Measurements from ENCODE around the gene EFNB1. TPM values are rescaled to one million over a fixed set of nuclear protein-coding genes. Genes with fewer than 3 reads are reported as not detected.

The EFNB1 gene
- total and polyA plus RNA-seq, 9 donors: 9.3 to 47.5 (median 26.2) TPM

DNA sequence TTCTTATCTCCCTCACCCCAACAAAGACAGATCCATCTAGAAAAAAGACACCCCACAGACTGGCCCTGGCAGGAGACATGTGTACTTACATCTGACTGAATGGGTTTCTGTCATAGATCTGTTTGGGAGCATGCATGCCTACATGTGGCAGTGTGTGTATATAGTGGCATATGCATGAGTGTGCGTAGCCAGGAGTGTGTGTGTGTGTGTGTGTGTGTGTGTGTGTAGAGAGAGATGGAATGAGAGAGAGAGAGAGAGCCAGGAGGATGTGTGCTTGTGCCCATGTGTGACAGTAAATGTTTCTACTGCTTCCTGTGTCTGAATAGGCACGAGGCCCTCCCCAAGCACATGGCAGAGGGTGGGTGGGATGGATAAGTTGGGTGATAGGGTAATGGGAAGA, 37.1 kb downstream of the EFNB1 start:
- H3K27me3 ChIP-seq: no peaks in the 10 kb centered on the region
- no peak overlapping the region for H3K27ac ChIP-seq
- DNase-seq: no peak
- H3K9me3 ChIP-seq: no peaks in the 10 kb centered on the region
- H3K4me3 ChIP-seq: no peak overlapping the region
- H3K4me1 ChIP-seq (ENCODE audit: insufficient read depth): no peaks in the 10 kb centered on the region
- H3K36me3 ChIP-seq: no peaks in the 10 kb centered on the region
- intact Hi-C loops (cut with DNase I): no loop called here
- TF ChIP-seq POLR2A (IDR thresholded peaks at IDR 0.05) (no peak), EP300 (IDR thresholded peaks at IDR 0.05) (no peak)
- TF ChIP-seq, protein P1, sequence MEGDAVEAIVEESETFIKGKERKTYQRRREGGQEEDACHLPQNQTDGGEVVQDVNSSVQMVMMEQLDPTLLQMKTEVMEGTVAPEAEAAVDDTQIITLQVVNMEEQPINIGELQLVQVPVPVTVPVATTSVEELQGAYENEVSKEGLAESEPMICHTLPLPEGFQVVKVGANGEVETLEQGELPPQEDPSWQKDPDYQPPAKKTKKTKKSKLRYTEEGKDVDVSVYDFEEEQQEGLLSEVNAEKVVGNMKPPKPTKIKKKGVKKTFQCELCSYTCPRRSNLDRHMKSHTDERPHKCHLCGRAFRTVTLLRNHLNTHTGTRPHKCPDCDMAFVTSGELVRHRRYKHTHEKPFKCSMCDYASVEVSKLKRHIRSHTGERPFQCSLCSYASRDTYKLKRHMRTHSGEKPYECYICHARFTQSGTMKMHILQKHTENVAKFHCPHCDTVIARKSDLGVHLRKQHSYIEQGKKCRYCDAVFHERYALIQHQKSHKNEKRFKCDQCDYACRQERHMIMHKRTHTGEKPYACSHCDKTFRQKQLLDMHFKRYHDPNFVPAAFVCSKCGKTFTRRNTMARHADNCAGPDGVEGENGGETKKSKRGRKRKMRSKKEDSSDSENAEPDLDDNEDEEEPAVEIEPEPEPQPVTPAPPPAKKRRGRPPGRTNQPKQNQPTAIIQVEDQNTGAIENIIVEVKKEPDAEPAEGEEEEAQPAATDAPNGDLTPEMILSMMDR (IDR thresholded peaks at IDR 0.05): no peak
- WGBS, 3 donors: 64 to 85% (median 71%) methylated on average over 2 of the region's 2 CpGs

DNA sequence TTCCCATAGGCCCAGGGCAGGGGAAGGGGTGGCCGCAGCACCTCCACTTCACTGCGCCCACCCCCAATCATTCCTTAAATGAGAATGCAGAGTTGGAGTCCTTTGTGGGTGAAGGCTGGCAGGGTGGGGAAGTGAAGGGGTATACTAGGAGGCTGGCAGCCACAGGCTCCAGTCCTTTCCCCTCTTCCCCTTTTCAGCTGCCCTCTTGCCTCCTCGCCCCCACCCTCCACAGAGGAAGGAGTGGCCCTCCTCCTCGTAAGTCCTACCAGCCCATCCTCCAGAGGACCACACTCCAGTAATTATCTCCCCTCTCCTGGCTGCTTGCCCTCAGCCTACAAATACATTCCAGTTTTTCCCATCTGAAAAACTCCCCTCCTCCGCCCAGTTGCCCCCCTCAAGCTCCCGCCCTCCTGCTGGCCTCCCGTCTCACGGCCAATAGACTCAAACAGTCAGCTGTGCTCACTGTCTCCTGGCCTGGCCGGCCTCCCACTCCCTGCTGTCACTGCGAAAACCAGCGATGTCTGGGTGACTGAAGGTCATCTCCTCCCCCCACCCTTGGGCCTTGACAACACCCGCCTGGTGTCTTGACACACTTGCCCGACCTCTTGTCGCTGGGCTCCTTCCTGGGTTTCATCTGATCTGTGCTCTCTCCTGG, 38.8 kb downstream of the EFNB1 start:
- TF ChIP-seq EP300 (IDR thresholded peaks at IDR 0.05) (no peak), POLR2A (IDR thresholded peaks at IDR 0.05) (no peak)
- TF ChIP-seq, protein P1 (IDR thresholded peaks at IDR 0.05): no peak
- no peaks in the 10 kb centered on the region for H3K27me3 ChIP-seq
- intact Hi-C loops (cut with DNase I): no loop called here
- DNase-seq: peak; percentile 30 to 55 (median 47)
- no peaks in the 10 kb centered on the region for H3K4me1 ChIP-seq (ENCODE audit: insufficient read depth)
- H3K27ac ChIP-seq: no peak overlapping the region
- 37 to 54% (median 52%) methylated on average over 13 to 14 of the region's 14 CpGs for WGBS, 3 donors
- H3K4me3 ChIP-seq: no peak overlapping the region
- no peaks in the 10 kb centered on the region for H3K36me3 ChIP-seq
- H3K9me3 ChIP-seq: no peaks in the 10 kb centered on the region

DNA sequence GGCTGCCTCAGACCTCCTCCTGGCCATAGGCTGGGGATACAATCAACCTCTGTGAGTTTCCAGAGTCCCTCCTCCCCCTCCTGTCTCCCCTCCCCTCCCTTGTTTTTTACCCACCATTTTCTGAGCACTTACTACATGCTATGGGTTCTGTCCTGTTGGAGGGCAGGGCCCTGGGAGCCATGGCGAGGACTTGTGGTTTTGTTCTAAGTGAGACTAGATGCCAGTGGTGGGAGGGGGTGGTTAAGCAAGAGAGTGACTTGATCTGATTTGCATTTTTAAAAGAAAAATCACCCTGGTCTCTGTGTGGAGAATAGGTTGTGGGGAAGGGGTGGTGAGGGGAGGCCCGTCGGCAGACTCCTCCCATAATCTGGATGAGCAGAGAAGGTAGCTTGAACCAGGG, 39.5 kb downstream of the EFNB1 start:
- Histone ChIP-seq H3K27ac (no peak overlapping the region), H3K4me3 (no peak overlapping the region), H3K36me3 (no peaks in the 10 kb centered on the region), H3K27me3 (no peaks in the 10 kb centered on the region), H3K4me1 (ENCODE audit: insufficient read depth) (no peaks in the 10 kb centered on the region), H3K9me3 (no peaks in the 10 kb centered on the region)
- 81 to 91% (median 89%) methylated on average over 3 of the region's 3 CpGs for WGBS, 3 donors
- intact Hi-C loops (cut with DNase I): no loop called here
- DNase-seq: no peak
- TF ChIP-seq, protein P1 (IDR thresholded peaks at IDR 0.05): no peak
- TF ChIP-seq POLR2A (IDR thresholded peaks at IDR 0.05) (no peak), EP300 (IDR thresholded peaks at IDR 0.05) (no peak)

DNA sequence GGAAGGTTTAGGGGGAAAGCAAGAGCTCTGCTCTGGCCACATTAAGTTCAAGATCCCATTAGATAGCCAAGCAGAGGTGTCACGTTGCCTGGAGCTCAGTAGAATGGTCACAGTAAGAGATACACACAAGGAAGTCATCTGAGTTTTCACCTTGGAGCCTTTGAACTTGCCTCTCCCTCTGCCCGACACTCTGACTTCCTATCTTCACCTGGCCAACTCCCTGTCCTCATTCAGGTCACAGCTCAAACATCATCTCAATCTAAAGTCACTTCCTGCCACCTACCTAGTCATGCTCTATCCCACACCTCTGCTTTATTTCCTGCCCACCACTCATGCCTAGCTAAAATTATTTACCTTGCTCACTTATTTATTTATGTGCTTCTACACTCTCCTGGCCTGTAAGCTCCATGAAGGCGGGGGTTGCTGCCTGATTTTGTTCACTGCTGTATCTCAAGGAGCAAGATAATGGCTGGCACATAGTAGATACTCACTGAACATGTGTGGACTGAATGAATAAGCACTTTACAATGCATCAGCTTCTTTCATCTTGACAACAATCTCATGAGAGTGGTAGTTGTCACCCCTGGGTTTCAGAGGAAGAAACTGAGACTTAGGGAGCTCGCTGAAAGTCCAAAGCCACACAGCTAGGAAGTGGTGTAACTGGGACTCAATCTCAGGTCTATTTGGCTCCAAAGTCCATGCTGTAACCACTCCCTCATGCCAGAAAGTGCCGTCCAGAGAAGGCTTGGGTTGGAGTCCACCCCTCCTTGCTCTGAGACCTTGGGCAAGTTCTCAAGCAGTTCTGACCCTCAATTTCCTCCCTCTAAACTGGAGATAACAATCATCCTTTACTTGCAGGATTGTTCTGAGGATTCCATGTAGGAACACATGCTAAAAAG, 40.3 kb downstream of the EFNB1 start:
- 61 to 65% (median 62%) methylated on average over 5 of the region's 5 CpGs for WGBS, 3 donors
- Histone ChIP-seq H3K4me3 (no peak overlapping the region), H3K4me1 (ENCODE audit: insufficient read depth) (no peaks in the 10 kb centered on the region), H3K9me3 (no peaks in the 10 kb centered on the region), H3K36me3 (no peaks in the 10 kb centered on the region), H3K27me3 (no peaks in the 10 kb centered on the region), H3K27ac (no peak overlapping the region)
- intact Hi-C loops (cut with DNase I): no loop called here
- TF ChIP-seq EP300 (IDR thresholded peaks at IDR 0.05) (no peak), POLR2A (IDR thresholded peaks at IDR 0.05) (no peak)
- TF ChIP-seq, protein P1 (IDR thresholded peaks at IDR 0.05): no peak
- no peak for DNase-seq

All from ovary (tissue), 9 donors.